Measurements from ENCODE around the gene FAS.
A peak's percentile ranks its signal among the peaks of the same experiment; 100 is the strongest.
"Not testable (repeated sequence)": the region's sequence is repeated elsewhere in the genome, so short reads cannot be mapped to it uniquely, and the experiment has no call there.

FAS gene

GRCh38 chr10:88992921-88993524 is 2.4 kb downstream of the FAS start:
- DNase-seq (ENCODE audit: low read depth in 3 of 3, low spot score in 1 of 3) = no peak

- no peak for DNase-seq (ENCODE audit: low read depth in 3 of 3, low spot score in 1 of 3)
These were observed 3.4 kb downstream of the FAS start for GRCh38 chr10:88994019-88994418.

GRCh38 chr10:88995156-88995876 is 4.7 kb downstream of the FAS start:
- DNase-seq (ENCODE audit: low read depth in 3 of 3, low spot score in 1 of 3) = no peak

GRCh38 chr10:88996927-88997326 is 6.3 kb downstream of the FAS start:
- DNase-seq (ENCODE audit: low read depth in 3 of 3, low spot score in 1 of 3) = no peak

- DNase-seq (ENCODE audit: low read depth in 3 of 3, low spot score in 1 of 3) = no peak
These were observed 9.0 kb downstream of the FAS start for GRCh38 chr10:88999625-89000024.

GRCh38 chr10:89001024-89001728 is 10.6 kb downstream of the FAS start:
- no peak for DNase-seq (ENCODE audit: low read depth in 3 of 3, low spot score in 1 of 3)

- no peak for DNase-seq (ENCODE audit: low read depth in 3 of 3, low spot score in 1 of 3)
These were observed 11.1 kb downstream of the FAS start for GRCh38 chr10:89001729-89002072.

GRCh38 chr10:89002226-89002978 is 11.8 kb downstream of the FAS start:
- DNase-seq (ENCODE audit: low read depth in 3 of 3, low spot score in 1 of 3) = no peak

- no peak for DNase-seq (ENCODE audit: low read depth in 3 of 3, low spot score in 1 of 3)
These were observed 12.7 kb downstream of the FAS start for GRCh38 chr10:89003344-89003743.

GRCh38 chr10:89007129-89007893 is 16.7 kb downstream of the FAS start:
- DNase-seq (ENCODE audit: low read depth in 3 of 3, low spot score in 1 of 3) = no peak

GRCh38 chr10:89018700-89019346 is 28.2 kb downstream of the FAS start:
- DNase-seq (ENCODE audit: low read depth in 3 of 3, low spot score in 1 of 3) = not testable (repeated sequence)

- no peak for DNase-seq (ENCODE audit: low read depth in 3 of 3, low spot score in 1 of 3)
These were observed 29.1 kb downstream of the FAS start for GRCh38 chr10:89019569-89020327.

GRCh38 chr10:89021526-89021925 is 30.9 kb downstream of the FAS start:
- DNase-seq (ENCODE audit: low read depth in 3 of 3, low spot score in 1 of 3) = not testable (repeated sequence)

GRCh38 chr10:89022734-89023133 is 32.1 kb downstream of the FAS start:
- no peak for DNase-seq (ENCODE audit: low read depth in 3 of 3, low spot score in 1 of 3)

GRCh38 chr10:89025453-89025852 is 34.9 kb downstream of the FAS start:
- DNase-seq (ENCODE audit: low read depth in 3 of 3, low spot score in 1 of 3) = no peak

- no peak for DNase-seq (ENCODE audit: low read depth in 3 of 3, low spot score in 1 of 3)
These were observed 38.6 kb downstream of the FAS start for GRCh38 chr10:89029181-89029580.

GRCh38 chr10:89029785-89030437 is 39.3 kb downstream of the FAS start:
- DNase-seq (ENCODE audit: low read depth in 3 of 3, low spot score in 1 of 3) = peak; percentile 27 to 45 (median 34)

- no peak for DNase-seq (ENCODE audit: low read depth in 3 of 3, low spot score in 1 of 3)
These were observed 40.2 kb downstream of the FAS start for GRCh38 chr10:89030791-89031190.
